IPS DF 4.7 (cell line): ENCODE data around the gene TRMT1L.
"Not testable (repeated sequence)": the region's sequence is repeated elsewhere in the genome, so short reads cannot be mapped to it uniquely, and the experiment has no call there.

Experiments used
- DNase-seq: peaks from one replicate; pipeline ENCODE4 v3.0.0-alpha.2; 2013; ENCODE audit warnings: low spot score; ENCODE audit errors: extremely low read depth

The TRMT1L gene, protein sequence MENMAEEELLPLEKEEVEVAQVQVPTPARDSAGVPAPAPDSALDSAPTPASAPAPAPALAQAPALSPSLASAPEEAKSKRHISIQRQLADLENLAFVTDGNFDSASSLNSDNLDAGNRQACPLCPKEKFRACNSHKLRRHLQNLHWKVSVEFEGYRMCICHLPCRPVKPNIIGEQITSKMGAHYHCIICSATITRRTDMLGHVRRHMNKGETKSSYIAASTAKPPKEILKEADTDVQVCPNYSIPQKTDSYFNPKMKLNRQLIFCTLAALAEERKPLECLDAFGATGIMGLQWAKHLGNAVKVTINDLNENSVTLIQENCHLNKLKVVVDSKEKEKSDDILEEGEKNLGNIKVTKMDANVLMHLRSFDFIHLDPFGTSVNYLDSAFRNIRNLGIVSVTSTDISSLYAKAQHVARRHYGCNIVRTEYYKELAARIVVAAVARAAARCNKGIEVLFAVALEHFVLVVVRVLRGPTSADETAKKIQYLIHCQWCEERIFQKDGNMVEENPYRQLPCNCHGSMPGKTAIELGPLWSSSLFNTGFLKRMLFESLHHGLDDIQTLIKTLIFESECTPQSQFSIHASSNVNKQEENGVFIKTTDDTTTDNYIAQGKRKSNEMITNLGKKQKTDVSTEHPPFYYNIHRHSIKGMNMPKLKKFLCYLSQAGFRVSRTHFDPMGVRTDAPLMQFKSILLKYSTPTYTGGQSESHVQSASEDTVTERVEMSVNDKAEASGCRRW

DNA sequence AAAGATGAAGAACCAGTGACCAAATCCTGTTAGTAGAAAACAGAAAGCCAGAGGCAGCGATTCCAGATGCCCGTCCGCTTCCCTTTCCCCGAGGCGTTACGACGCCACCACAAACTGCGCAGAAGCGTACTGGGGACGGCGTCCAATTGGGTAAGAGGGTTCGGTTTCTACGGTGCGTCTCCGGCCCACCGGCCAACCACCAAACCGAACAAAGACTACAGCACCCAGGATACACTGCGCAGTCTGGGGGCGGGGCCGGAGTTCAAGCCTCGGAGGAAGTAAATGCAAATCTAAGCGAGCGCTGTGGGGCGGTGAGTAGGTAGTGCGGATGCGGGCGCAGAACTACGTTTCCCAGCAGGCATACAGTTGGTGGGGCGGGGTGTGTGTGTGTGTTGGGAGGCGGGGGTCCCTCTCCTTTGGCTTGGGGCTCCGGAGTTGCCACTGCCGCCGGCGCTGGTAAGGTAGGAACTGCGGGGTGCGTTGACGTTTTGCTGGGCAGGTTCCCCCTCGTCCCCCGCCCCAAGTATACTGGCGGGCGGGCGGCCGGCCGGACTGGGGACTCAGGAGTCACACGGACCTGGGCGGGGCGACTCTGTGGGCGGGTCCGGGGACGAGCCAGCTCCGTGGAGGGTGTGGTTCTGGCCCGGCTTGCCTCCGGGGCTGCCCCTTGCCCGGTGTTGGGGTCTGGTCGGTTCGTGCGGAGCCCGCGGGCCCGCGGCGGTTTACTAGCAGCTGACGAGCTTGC lies at the start of gene TRMT1L, which contains the start of gene SWT1:
TSS of gene TRMT1L (minus strand) at position 100 of the 745 bp plus-strand sequence. CDS start 241 bp downstream, outside the sequence.
TSS of gene SWT1 (plus strand) at position 314 of the 745 bp plus-strand sequence. CDS start 3,675 bp downstream, outside the sequence.
- DNase-seq: peak; percentile 93

DNA sequence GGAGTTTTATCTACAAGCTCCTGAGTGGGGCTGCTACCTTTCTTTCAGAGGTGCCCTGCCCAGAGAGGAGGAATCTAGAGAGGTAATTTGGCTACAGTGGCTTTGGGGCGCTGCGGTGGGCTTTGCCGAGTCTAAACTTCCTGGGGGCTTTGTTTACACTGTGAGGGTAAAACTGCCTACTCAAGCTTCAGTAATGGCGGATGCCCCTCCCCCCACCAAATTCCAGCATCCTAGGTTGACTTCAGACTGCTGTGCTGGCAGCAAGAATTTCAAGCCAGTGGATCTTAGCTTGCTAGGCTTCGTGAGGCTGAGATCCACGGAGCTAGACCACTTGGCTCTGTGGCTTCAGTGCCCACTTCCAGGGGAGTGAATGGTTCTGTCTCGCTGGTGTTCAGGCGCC lies 44.1 kb upstream of the TRMT1L start:
- no peak for DNase-seq

DNA sequence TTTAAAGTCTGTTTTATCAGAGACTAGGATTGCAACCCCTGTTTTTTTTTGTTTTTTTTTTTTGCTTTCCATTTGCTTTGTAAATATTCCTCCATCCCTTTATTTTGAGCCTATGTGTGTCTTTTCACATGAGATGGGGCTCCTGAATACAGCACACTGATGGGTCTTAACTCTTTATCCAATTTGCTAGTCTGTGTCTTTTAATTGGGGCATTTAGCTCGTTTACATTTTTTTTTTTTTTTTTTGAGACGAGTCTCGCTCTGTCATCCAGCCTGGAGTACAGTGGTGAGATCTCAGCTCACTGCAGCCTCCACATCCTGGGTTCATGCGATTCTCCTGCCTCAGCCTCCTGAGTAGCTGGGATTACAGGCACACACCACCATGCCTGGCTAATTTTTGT lies 42.0 kb upstream of the TRMT1L start:
- not testable (repeated sequence) for DNase-seq

DNA sequence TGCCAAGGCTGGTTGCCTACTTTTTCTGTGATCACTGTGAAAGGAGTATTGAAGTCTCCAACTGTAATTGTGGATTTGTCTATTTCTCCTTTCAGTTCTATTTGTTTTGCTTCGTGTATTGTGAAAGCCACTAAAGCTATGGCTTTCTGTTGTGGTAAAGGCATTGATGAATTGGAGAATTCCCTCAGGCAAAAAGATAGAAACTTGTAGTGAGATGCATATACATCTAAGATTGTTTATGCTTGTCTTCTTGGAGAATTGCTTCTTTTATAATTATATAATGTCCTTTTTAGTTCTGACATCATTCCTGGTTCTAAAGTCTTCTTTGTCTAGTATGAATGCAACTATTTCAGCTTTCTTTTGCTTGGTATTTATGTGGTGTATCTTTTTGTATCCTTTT lies 37.0 kb upstream of the TRMT1L start:
- DNase-seq: no peak

DNA sequence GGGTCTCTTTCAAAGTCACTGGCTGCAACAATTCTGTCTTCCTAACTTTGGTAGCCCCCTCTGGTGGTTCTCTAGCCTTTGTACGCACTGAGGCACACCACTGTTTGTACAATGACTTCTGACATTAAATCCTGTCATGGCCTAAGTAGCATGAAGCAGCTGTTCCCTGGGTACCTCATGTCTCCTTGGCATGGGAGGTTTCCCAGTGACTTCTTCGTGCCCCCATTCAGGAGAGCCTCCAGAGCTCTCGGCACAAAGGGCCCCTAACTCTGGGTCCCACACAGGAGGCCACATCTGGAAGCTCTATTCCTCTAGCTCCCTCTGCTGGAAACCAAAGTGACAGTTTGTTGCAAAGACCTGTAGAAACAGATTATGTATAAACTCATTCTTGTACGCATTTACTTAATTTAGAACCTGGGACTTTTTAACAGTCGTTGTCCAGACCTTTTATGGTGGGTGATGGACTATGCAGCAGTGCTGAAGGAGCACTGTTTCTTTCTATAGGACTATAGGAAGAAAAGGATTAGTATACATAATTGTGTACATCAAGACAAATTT lies 13.6 kb upstream of the TRMT1L start:
- peak; percentile 33 for DNase-seq

DNA sequence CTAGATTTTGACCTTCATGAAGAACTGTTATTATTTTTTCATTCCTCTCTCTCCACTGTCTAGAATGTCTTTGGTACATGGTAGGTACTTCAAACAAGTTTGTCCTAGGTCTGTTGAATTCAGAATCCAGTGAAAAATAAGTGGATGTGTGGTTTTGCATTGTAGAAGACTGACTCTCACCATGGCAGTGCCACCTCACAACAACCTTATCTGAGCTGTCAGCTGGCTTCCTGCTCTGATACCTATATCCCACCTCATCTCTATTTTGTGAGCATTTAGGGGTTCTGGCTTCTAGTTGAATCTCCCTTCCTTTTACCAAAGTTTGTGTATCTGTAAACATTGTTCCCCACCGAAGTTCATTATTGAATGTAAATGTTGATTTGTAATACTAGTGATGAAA lies 9.4 kb upstream of the TRMT1L start:
- DNase-seq: no peak

DNA sequence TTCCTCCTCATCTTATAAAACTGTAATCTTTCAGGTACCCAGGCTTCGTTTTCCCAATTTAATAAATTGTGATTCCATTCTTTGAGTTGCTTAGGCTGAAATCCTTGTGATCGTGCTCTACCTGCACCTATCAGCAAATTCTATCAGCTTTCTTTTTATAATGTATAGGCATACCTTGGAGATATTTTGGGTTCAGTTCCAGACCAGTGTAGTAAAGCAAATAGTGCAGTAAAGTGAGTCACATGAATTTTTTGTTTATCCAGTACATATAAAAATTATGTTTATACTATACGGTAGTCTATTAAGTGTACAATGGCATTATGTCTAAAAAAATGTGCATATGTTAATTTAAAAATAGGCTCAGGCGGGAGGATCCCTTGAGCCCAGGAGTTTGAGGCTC lies 5.7 kb upstream of the TRMT1L start:
- DNase-seq: no peak

DNA sequence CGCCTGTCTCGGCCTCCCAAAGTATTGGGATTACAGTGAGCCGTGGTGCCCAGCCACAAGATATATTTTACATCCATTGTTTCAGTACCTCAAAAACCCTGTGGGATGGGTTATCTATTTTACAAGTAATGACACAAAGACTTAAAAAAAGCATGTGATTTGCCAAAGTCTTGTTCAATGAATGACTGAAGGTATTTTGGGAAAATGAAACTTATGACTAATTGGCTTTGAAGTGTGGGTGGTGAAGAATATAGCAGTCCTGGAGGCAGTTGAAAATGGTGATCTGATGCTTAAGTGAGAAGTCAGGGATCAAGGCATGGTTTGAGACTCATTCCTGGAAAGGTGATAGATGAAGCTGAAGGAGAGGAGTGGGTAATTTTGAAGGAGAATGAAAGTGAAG lies 3.2 kb upstream of the TRMT1L start:
- DNase-seq: no peak

DNA sequence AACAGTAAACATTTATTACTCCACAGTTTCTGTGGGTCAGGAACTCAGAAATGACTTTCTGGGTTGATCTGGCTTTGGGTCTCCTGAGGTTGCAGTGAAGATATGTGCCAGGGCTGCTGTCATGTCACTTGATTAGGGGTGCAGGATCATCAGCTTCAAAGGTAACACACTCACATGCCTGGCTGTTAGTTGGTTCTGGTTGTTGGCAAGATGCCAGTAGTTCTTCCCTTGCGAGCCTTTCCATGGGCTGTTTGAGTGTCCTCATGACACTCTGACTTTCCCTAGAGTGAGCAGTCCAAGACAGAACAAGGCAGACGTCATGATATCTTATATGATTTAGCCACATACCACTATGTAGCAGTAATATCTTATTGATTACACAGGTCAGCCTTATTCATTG lies 2.0 kb upstream of the TRMT1L start:
- no peak for DNase-seq

DNA sequence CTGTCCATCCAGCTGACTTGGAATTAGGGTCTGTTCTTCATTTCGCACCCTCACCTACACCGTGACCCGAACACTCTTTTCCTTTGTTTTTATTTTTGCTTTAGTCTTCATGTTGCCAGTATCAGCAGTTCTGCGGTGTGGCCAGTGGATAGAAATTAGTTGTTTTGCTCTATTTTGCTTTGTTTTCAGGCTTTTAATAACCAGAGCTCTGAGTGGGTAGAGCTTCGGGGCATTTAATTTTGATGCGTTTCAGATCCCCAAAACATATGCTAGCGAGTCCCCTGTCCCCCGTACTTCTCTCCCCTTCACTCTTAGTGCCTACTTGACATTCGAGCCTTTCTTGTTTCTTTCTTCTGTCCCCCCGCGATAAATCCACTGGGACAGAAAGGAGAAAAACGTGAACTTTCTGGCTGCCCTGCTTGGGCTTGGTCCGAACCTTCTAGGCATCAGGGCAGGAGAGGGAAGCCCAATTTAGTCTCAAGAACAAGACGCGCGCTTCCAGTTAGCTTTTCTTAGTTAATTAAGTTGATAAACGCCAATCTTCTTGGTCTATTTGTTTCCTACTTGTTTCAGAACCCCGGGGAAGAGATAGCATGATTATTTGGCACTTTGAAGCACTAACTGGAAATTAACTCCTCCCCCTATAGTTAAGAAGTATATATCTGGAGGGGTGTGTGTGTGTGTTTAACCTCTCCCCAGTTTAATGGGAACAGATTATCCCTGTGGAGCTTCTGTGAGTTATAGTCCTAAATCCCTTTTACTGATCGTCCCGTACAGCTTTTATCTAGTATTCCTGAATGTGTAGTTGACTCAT lies 1.1 kb upstream of the TRMT1L start:
- DNase-seq: no peak

DNA sequence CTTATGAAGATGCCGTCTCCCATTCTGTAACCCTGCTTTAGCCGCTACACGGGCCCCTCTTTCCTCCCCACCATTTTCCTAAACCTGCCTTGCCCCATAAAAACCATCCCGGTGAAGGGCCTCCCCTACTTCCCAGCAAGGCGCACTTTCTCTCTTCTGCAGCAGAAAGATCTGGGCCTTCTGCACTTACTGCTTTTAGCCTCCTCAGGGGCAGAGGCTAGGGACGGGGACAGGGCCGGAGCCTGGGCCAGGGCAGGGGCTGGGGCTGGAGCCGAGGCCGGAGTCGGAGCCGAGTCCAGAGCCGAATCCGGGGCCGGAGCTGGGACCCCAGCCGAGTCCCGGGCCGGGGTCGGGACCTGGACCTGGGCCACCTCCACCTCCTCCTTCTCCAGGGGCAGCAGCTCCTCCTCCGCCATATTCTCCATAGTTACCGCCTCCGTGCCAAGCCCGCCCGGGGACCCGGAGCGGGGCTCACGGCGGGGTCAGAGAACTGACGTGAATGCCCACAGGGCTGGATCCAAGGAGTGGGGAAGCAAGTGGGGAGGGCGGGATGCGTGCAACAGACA lies 382 bp downstream of the TRMT1L start:
- no peak for DNase-seq

DNA sequence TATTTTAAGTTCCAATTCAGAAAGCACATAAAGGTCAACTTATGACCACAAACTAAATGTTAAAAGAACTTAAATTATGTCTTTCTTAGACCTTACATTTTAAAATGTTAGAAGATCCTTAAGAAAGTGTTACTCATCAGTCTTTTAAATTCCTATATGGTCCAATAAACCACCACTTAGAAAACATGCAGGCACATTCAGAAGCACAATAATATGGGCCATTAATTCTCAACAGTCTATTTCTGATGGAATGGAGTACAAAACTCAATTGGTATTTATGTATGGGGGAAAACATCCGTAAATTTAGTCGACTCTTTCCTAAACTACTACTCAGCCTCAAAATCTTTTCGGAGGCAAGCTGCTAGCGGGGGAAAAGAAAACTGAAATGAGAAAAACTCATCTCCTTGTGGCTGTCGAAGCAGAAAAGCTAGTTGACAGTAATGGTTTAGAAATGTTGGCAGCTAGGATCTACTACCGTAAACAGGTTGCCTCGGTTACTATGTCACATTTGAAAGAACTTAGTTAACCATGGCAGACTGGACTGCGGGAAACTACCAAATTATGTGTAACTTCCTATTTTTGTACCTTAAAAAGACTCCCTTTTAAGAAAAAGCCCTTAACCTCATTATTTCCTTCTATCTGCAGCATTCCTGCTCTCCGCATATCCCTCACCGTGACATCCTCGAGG lies 1.0 kb downstream of the TRMT1L start:
- DNase-seq: no peak

DNA sequence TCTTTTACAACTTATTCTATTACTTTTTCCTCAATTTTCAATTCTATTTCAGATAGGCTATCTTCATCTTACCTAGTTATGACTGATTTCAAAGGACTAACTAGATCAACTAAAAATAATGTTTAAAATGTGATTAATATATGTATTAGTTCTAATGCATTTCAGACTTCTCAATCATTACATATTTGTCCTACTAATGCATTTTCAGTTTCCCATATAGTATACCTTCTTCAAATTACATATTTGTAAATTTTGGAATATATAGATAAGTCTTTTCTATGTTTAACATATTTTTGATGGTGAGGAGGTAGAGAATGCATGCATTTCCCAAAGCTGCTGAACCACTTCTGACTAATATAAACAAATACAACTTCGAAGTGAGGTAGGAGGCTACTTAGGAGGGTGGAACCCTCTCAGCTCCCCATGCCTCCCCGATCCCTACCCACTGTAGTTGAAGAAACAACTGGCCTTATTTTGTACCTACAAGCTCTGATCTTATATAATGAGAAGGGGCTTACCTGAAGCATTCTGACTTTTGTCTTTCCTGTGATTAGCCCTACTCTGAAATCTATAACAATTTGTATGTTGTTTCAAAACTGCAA lies 1.7 kb downstream of the TRMT1L start:
- no peak for DNase-seq

DNA sequence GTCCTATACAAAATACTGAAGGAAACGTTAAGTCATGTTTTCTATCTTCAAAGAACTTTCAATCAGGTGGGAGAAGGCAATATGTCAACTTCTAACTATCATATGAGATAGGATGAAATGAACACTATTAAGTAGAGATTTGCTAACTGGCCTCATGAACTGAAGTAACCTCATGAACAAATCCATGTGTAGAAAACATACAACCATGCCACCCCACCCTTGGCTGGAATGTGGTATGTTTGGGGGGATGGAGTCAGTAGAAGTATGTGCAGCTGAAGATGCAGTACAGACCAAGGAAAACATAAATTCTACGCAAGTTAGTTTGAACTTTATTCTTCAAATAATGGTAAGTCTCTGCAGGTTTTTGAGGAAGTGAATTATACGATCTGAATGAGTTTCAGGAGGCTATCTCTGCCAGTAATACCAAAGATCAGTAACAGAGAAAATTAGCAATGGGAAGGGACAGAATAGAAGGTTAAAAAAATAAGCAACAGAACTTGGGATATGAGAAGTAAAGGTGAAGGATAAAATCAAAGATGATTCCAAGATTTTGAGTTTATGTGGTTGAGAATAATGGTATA lies 4.5 kb downstream of the TRMT1L start:
- no peak for DNase-seq

DNA sequence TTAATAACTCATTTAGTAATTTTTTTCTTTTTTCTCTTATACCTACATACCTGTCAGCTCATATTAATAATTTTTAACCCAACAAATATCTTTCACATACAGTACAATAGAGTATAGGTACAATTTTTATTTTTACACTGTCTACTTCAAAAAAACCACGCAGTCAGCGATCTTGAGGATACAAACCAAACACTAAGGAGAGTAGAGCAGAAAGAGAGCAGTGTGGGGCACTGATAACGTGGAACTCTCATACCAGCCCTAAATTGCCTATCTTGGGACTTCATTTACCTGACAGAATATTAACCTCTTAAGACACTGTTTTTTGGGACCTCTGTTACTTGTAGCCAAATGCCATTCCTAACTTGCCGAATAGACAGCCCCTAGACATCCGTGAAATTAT lies 5.5 kb downstream of the TRMT1L start:
- no peak for DNase-seq

DNA sequence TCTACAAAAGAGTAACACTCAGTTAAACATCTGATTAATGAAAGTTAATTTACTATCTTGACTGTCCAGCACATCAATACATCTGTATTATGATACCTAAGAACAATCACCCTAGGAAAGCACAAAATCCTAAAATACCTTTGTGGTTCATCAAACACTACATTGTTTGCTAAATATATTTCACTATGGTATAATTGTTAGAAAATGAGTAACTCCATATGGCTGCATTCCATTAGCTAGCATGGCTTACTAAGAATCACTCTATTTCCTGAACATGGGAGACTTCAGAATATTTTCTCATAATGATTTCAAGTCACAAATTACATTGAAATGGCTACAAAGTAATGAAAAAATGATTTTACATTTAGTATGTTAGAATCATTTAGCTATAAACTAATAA lies 12.5 kb downstream of the TRMT1L start:
- DNase-seq: no peak

DNA sequence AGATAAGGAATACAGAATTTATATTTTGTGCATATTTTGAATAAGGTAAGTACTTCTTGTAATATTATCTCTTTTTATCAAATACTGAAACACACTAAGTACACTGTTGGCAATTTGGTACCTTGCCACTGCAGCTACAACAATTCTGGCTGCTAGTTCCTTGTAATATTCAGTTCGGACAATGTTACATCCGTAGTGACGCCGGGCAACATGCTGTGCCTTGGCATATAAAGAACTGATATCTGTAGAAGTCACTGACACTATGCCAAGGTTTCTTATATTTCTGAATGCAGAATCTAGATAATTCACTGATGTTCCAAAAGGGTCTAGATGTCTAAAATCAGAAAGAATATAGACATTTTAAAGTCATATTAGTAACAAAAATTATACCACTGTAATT lies 17.5 kb downstream of the TRMT1L start:
- no peak for DNase-seq

DNA sequence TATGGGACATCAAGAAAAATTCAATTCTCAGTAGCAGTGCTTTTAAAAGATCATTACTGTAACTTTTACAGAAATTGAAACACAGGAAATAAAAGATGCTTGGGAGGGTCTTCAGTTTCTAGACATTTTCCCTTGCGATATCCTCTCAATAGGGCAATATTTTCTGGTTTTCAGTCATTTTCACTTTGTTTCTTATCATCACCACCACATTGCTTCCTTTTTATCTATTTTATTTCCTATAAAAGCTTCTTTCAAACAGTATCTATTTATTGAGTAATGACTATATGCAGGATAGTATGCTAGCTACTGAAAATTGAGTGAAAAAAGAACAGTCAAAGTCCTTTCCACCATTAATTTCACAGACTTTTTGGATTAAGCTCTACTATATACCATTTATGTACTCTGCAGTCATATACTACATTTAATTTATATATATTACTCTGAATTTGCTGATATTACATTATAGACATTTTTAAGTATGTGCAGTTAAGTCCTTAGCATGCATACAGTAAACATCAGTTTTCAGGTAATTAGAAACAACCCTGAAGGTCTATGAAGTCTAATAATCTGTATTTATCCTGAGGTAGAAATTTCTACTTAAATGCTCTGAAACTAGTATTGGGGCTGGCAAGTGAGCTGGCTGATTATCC lies 18.7 kb downstream of the TRMT1L start:
- no peak for DNase-seq

DNA sequence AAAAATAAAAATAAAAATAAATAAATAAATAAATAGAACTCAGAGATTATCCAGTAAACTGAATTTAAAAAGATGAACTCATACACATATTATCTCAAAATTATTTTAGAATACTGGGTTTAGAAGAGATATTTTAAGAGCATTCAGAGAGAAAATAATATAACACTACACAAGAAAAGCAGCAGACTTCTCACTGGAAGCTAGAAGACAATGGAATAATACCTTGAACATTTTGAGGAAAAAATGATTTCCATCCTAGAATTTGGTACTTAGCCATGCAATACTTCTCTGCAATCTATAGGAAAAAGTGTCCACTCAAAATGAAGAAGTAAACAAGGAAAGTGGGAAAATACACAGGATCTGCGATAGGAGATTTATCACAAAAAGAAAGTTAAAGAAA lies 24.2 kb downstream of the TRMT1L start:
- no peak for DNase-seq
